ENCODE results near the gene RNF183.

DNA sequence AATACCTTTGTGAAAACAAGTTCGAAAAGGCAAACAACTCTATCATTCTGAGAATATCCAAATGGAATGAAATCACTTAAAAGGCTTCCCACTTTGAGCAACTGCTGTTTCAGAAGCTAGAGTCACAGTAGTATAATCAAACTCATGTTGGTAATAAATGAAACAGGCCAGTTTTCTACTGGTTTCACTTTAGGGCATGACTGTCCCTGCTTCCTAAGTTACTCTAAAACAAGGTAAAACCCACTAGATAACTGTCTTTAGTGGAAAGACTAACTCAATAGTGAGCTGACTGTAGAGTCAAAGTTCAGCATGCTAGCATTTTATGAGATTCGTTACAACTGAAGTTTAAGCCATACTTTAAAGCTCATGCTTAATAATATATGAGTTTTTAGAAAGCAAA is 33.8 kb downstream of the RNF183 start:
- TF ChIP-seq, protein P1, sequence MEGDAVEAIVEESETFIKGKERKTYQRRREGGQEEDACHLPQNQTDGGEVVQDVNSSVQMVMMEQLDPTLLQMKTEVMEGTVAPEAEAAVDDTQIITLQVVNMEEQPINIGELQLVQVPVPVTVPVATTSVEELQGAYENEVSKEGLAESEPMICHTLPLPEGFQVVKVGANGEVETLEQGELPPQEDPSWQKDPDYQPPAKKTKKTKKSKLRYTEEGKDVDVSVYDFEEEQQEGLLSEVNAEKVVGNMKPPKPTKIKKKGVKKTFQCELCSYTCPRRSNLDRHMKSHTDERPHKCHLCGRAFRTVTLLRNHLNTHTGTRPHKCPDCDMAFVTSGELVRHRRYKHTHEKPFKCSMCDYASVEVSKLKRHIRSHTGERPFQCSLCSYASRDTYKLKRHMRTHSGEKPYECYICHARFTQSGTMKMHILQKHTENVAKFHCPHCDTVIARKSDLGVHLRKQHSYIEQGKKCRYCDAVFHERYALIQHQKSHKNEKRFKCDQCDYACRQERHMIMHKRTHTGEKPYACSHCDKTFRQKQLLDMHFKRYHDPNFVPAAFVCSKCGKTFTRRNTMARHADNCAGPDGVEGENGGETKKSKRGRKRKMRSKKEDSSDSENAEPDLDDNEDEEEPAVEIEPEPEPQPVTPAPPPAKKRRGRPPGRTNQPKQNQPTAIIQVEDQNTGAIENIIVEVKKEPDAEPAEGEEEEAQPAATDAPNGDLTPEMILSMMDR (IDR thresholded peaks at IDR 0.05; ENCODE audit: poor library complexity, severe bottlenecking) = no peak
- TF ChIP-seq, protein P2, sequence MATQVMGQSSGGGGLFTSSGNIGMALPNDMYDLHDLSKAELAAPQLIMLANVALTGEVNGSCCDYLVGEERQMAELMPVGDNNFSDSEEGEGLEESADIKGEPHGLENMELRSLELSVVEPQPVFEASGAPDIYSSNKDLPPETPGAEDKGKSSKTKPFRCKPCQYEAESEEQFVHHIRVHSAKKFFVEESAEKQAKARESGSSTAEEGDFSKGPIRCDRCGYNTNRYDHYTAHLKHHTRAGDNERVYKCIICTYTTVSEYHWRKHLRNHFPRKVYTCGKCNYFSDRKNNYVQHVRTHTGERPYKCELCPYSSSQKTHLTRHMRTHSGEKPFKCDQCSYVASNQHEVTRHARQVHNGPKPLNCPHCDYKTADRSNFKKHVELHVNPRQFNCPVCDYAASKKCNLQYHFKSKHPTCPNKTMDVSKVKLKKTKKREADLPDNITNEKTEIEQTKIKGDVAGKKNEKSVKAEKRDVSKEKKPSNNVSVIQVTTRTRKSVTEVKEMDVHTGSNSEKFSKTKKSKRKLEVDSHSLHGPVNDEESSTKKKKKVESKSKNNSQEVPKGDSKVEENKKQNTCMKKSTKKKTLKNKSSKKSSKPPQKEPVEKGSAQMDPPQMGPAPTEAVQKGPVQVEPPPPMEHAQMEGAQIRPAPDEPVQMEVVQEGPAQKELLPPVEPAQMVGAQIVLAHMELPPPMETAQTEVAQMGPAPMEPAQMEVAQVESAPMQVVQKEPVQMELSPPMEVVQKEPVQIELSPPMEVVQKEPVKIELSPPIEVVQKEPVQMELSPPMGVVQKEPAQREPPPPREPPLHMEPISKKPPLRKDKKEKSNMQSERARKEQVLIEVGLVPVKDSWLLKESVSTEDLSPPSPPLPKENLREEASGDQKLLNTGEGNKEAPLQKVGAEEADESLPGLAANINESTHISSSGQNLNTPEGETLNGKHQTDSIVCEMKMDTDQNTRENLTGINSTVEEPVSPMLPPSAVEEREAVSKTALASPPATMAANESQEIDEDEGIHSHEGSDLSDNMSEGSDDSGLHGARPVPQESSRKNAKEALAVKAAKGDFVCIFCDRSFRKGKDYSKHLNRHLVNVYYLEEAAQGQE (IDR thresholded peaks at IDR 0.05; ENCODE audit: borderline replicate concordance) = no peak
- TF ChIP-seq POLR2AphosphoS5 (IDR thresholded peaks at IDR 0.05) = no peak
- TF ChIP-seq EP300 (conservative IDR thresholded peaks at IDR 0.05; ENCODE audit: poor library complexity, severe bottlenecking) = no peak
- no peak for TF ChIP-seq EZH2 (IDR thresholded peaks at IDR 0.05; ENCODE audit: borderline replicate concordance, insufficient read depth, low read length, poor library complexity, severe bottlenecking)
- no peak for TF ChIP-seq TAF1 (IDR thresholded peaks at IDR 0.05; ENCODE audit: low read depth)

Measured in neural cell (in vitro differentiated cells).